Mesenchymal stem cell (in vitro differentiated cells and primary cell): ENCODE data around the gene PNMT.

ENCODE experiments used
- DNase-seq: peaks from one replicate; pipeline ENCODE4 v3.0.0-alpha.2; 2013
- H2AFZ ChIP-seq: one replicate; pipeline ENCODE4 v1.6.1; 2013; ENCODE audit warnings: low read depth, mild to moderate bottlenecking, control low read depth, inconsistent platforms, low read length, moderate library complexity
- H2AK5ac ChIP-seq: 2 replicates; pipeline ENCODE4 v1.6.1; 2013; ENCODE audit warnings: low read length, moderate library complexity, mild to moderate bottlenecking, inconsistent platforms; ENCODE audit not compliant: severe bottlenecking
- H2BK120ac ChIP-seq: one replicate; pipeline ENCODE4 v1.6.1; 2013; ENCODE audit warnings: low read depth, mild to moderate bottlenecking, inconsistent platforms, low read length, moderate library complexity
- H2BK12ac ChIP-seq, 2 experiments: one replicate each; pipeline ENCODE4 v1.6.1; 2013; ENCODE audit warnings: inconsistent platforms in 2 of 2, low read length in 2 of 2, mild to moderate bottlenecking in 2 of 2, moderate library complexity in 2 of 2, control low read depth in 1 of 2
- H2BK15ac ChIP-seq: one replicate; pipeline ENCODE4 v1.6.1; 2013; ENCODE audit warnings: mild to moderate bottlenecking, low read depth, inconsistent platforms; ENCODE audit not compliant: poor library complexity, severe bottlenecking
- H2BK5ac ChIP-seq: 2 replicates; pipeline ENCODE4 v1.6.1; 2013; ENCODE audit warnings: low read depth, mild to moderate bottlenecking, low read length, control low read depth, inconsistent platforms; ENCODE audit not compliant: poor library complexity, severe bottlenecking
- H3K14ac ChIP-seq, 2 experiments: one replicate each; pipeline ENCODE4 v1.6.1; 2013; ENCODE audit warnings: inconsistent platforms in 2 of 2, low read length in 2 of 2, control low read depth in 1 of 2, mild to moderate bottlenecking in 1 of 2, moderate library complexity in 1 of 2
- H3K18ac ChIP-seq, 2 experiments: one replicate each; pipeline ENCODE4 v1.6.1; 2013; ENCODE audit warnings: inconsistent platforms in 2 of 2, low read length in 2 of 2, control low read depth in 1 of 2, low read depth in 1 of 2, mild to moderate bottlenecking in 1 of 2
- H3K23ac ChIP-seq, 2 experiments: one replicate each; pipeline ENCODE4 v1.6.1; 2013; ENCODE audit warnings: inconsistent platforms in 2 of 2, low read length in 2 of 2, mild to moderate bottlenecking in 2 of 2, moderate library complexity in 2 of 2, control low read depth in 1 of 2
- H3K27ac ChIP-seq: 2 replicates; pipeline ENCODE4 v1.5.1; 2013; ENCODE audit warnings: mild to moderate bottlenecking, moderate library complexity, low read length, control low read depth, inconsistent platforms; ENCODE audit not compliant: poor library complexity, severe bottlenecking
- H3K27me3 ChIP-seq, 2 experiments: 2 replicates each; pipeline versions ENCODE4 v1.6.1 to v1.7.0; 2013; ENCODE audit warnings: low read length in 2 of 2, mild to moderate bottlenecking in 2 of 2, moderate library complexity in 2 of 2, control low read depth in 1 of 2, inconsistent platforms in 1 of 2; ENCODE audit not compliant: control insufficient read depth in 1 of 2, insufficient read depth in 1 of 2
- H3K36me3 ChIP-seq, 2 experiments: 2 replicates each; pipeline versions ENCODE4 v1.6.1 to v1.7.0; 2013; ENCODE audit warnings: low read length in 2 of 2, control low read depth in 1 of 2, inconsistent platforms in 1 of 2, low read depth in 1 of 2, mild to moderate bottlenecking in 1 of 2; ENCODE audit not compliant: insufficient read depth in 2 of 2, control insufficient read depth in 1 of 2
- H3K4ac ChIP-seq, 2 experiments: one replicate each; pipeline ENCODE4 v1.6.1; 2013; ENCODE audit warnings: inconsistent platforms in 2 of 2, low read length in 2 of 2, mild to moderate bottlenecking in 2 of 2, moderate library complexity in 2 of 2, control low read depth in 1 of 2, low read depth in 1 of 2
- H3K4me1 ChIP-seq: 2 replicates; pipeline ENCODE4 v1.6.1; 2013; ENCODE audit warnings: low read depth, low read length, control low read depth; ENCODE audit not compliant: control insufficient read depth, insufficient read depth
- H3K4me2 ChIP-seq: 2 replicates; pipeline ENCODE4 v1.6.1; 2013; ENCODE audit warnings: low read length, mild to moderate bottlenecking, inconsistent platforms; ENCODE audit not compliant: poor library complexity, severe bottlenecking
- H3K4me3 ChIP-seq, 2 experiments: 2 replicates each; pipeline versions ENCODE4 v1.5.1 to v1.7.0; 2013; ENCODE audit warnings: low read length in 2 of 2, mild to moderate bottlenecking in 2 of 2, control low read depth in 1 of 2, low read depth in 1 of 2; ENCODE audit not compliant: insufficient read depth in 1 of 2
- H3K79me1 ChIP-seq: replicated peaks from 2 replicates; pipeline ENCODE4 v1.6.1; 2013; ENCODE audit warnings: mild to moderate bottlenecking, control low read depth, low read length, inconsistent platforms; ENCODE audit not compliant: poor library complexity, severe bottlenecking
- H3K9ac ChIP-seq: 2 replicates; pipeline ENCODE4 v1.7.0; 2013; ENCODE audit warnings: mild to moderate bottlenecking, low read length, moderate library complexity
- H3K9me3 ChIP-seq: 2 replicates; pipeline ENCODE4 v1.7.0; 2013; ENCODE audit warnings: mild to moderate bottlenecking, low read length; ENCODE audit not compliant: control insufficient read depth
- H4K8ac ChIP-seq: one replicate; pipeline ENCODE4 v1.6.1; 2013; ENCODE audit warnings: inconsistent platforms, mild to moderate bottlenecking, low read length, moderate library complexity
- H4K91ac ChIP-seq: one replicate; pipeline ENCODE4 v1.6.1; 2013; ENCODE audit warnings: mild to moderate bottlenecking, low read length, inconsistent platforms
- WGBS: methylation state at CpG from one replicate; pipeline ENCODE4 v1.1.7; 2013; ENCODE audit warnings: mixed read lengths; 5-methylcytosine and 5-hydroxymethylcytosine counted together

PNMT gene

GRCh38 chr17:39658760-39659159, 9.5 kb upstream of the PNMT start:
- Histone ChIP-seq H3K4me2 (no peak overlapping the region), H3K18ac (no peak overlapping the region), H3K4me3 (no peak overlapping the region), H3K9me3 (no peaks in the 10 kb centered on the region), H3K79me1 (peaks cover 27% of the 10 kb centered on the region), H2AK5ac (no peak overlapping the region), H4K91ac (no peak overlapping the region), H3K4ac (no peak overlapping the region), H2BK15ac (no peak overlapping the region), H3K27ac (no peak overlapping the region), H3K9ac (no peak overlapping the region), H2AFZ (no peak overlapping the region), H2BK120ac (no peak overlapping the region), H2BK12ac (no peak overlapping the region), H3K23ac (no peak overlapping the region), H3K4me1 (peaks cover 42% of the 10 kb centered on the region), H2BK5ac (no peak overlapping the region), H3K27me3 (no peaks in the 10 kb centered on the region), H3K36me3 (peaks cover 42 to 83% of the 10 kb centered on the region in 2 experiments), H3K14ac (no peak overlapping the region), H4K8ac (no peak overlapping the region)
- DNase-seq, result no peak
- 100% methylated on average over 1 of the region's 3 CpGs for WGBS

- Histone ChIP-seq H3K4me2 (no peak overlapping the region), H2BK15ac (no peak overlapping the region), H4K91ac (no peak overlapping the region), H2AK5ac (no peak overlapping the region), H3K4me1 (peaks cover 49% of the 10 kb centered on the region), H3K14ac (no peak overlapping the region), H3K79me1 (peaks cover 21% of the 10 kb centered on the region), H3K4me3 (no peak overlapping the region), H3K9me3 (no peaks in the 10 kb centered on the region), H3K36me3 (peaks cover 42 to 78% of the 10 kb centered on the region in 2 experiments), H2BK12ac (no peak overlapping the region), H2BK120ac (no peak overlapping the region), H3K9ac (no peak overlapping the region), H3K18ac (no peak overlapping the region), H3K4ac (no peak overlapping the region), H3K27ac (no peak overlapping the region), H2AFZ (no peak overlapping the region), H3K23ac (no peak overlapping the region), H2BK5ac (no peak overlapping the region), H3K27me3 (no peaks in the 10 kb centered on the region), H4K8ac (peak overlapping the region; percentile 32)
- no peak for DNase-seq
- WGBS, result 85% methylated on average over 14 of the region's 15 CpGs
These were observed 8.8 kb upstream of the PNMT start for GRCh38 chr17:39659279-39660010.

- no peak overlapping the region for H3K18ac ChIP-seq
- H3K27me3 ChIP-seq, result peaks cover 0 to 5% of the 10 kb centered on the region in 2 experiments
- H4K91ac ChIP-seq, result no peak overlapping the region
- H3K4me1 ChIP-seq, result peaks cover 55% of the 10 kb centered on the region
- peaks cover 18% of the 10 kb centered on the region for H3K79me1 ChIP-seq
- H3K23ac ChIP-seq, result no peak overlapping the region
- H2AFZ ChIP-seq, result no peak overlapping the region
- no peak overlapping the region for H2BK5ac ChIP-seq
- no peak overlapping the region for H3K14ac ChIP-seq
- no peak overlapping the region for H2AK5ac ChIP-seq
- H2BK12ac ChIP-seq, result no peak overlapping the region
- no peak overlapping the region for H3K9ac ChIP-seq
- peaks cover 39 to 75% of the 10 kb centered on the region in 2 experiments for H3K36me3 ChIP-seq
- 96% methylated on average over 5 of the region's 5 CpGs for WGBS
- no peak overlapping the region for H2BK15ac ChIP-seq
- H3K4me2 ChIP-seq, result no peak overlapping the region
- no peak overlapping the region for H4K8ac ChIP-seq
- H3K9me3 ChIP-seq, result no peaks in the 10 kb centered on the region
- no peak overlapping the region for H2BK120ac ChIP-seq
- H3K27ac ChIP-seq, result no peak overlapping the region
- no peak for DNase-seq
- no peak overlapping the region for H3K4me3 ChIP-seq
- H3K4ac ChIP-seq, result no peak overlapping the region
These were observed 8.3 kb upstream of the PNMT start for GRCh38 chr17:39660011-39660360.

- peaks cover 0 to 12% of the 10 kb centered on the region in 2 experiments for H3K27me3 ChIP-seq
- H2AK5ac ChIP-seq, result no peak overlapping the region
- no peak overlapping the region for H3K4ac ChIP-seq
- no peak overlapping the region for H3K4me2 ChIP-seq
- no peak overlapping the region for H4K91ac ChIP-seq
- DNase-seq, result no peak
- H3K79me1 ChIP-seq, result peaks cover 16% of the 10 kb centered on the region
- no peak overlapping the region for H2BK120ac ChIP-seq
- H3K9ac ChIP-seq, result no peak overlapping the region
- no peak overlapping the region for H2BK5ac ChIP-seq
- peaks cover 62% of the 10 kb centered on the region for H3K4me1 ChIP-seq
- no peak overlapping the region for H3K23ac ChIP-seq
- no peak overlapping the region for H3K18ac ChIP-seq
- no peak overlapping the region for H3K14ac ChIP-seq
- H2BK15ac ChIP-seq, result no peak overlapping the region
- H3K36me3 ChIP-seq, result peaks cover 37 to 73% of the 10 kb centered on the region in 2 experiments
- no peaks in the 10 kb centered on the region for H3K9me3 ChIP-seq
- no peak overlapping the region for H2BK12ac ChIP-seq
- H3K27ac ChIP-seq, result no peak overlapping the region
- H2AFZ ChIP-seq, result no peak overlapping the region
- H4K8ac ChIP-seq, result no peak overlapping the region
- H3K4me3 ChIP-seq, result no peak overlapping the region
- WGBS, result 96% methylated on average over 35 of the region's 35 CpGs
These were observed 7.6 kb upstream of the PNMT start for GRCh38 chr17:39660397-39661385.
